H1 (cell line): Measurements from ENCODE around the gene BLOC1S4. TPM values are rescaled to one million over a fixed set of nuclear protein-coding genes. Genes with fewer than 3 reads are reported as not detected.

ENCODE experiments used
- CTCF ChIA-PET: fragments of 300-600 bp; sonication (Branson Sonifier 250); formaldehyde crosslinking; loops from one replicate; lab custom pipeline; 2021; ENCODE audit not compliant: partially characterized antibody; lab: Charles Lee
- POLR2A ChIA-PET: fragments of 300-600 bp; sonication (Branson Sonifier 250); formaldehyde crosslinking; loops from one replicate; lab custom pipeline; 2021; ENCODE audit warnings: inconsistent platforms; ENCODE audit not compliant: partially characterized antibody; lab: Charles Lee
- DNase-seq, 2 experiments: peaks; one replicate each; pipeline versions ENCODE4 v3.0.0 to v3.0.0-alpha.2; 2010 to 2022; ENCODE audit warnings: low spot score in 2 of 2, low read depth in 1 of 2, mixed read lengths in 1 of 2
- FAIRE-seq: peaks from 2 replicates; lab custom pipeline; 2011; peaks lifted over from hg19 to GRCh38; lab: Jason Lieb, UNC
- H2AFZ ChIP-seq: 2 replicates; pipeline ENCODE4 v1.8.1; 2012; ENCODE audit warnings: low read length, inconsistent platforms
- H2AK5ac ChIP-seq: 2 replicates; pipeline ENCODE4 v1.6.1; 2013; ENCODE audit warnings: low read depth, low read length
- H2BK120ac ChIP-seq: replicated peaks from 2 replicates; pipeline ENCODE3; 2013; ENCODE audit warnings: low read depth, low read length, inconsistent platforms
- H2BK12ac ChIP-seq: 2 replicates; pipeline ENCODE4 v1.6.1; 2013; ENCODE audit warnings: low read depth, low read length
- H2BK15ac ChIP-seq: 2 replicates; pipeline ENCODE4 v1.6.1; 2013; ENCODE audit warnings: low read length
- H2BK20ac ChIP-seq: 2 replicates; pipeline ENCODE4 v1.6.1; 2013; ENCODE audit warnings: low read length
- H2BK5ac ChIP-seq: 2 replicates; pipeline ENCODE4 v1.6.1; 2013; ENCODE audit warnings: low read depth, low read length
- H3K14ac ChIP-seq: 2 replicates; pipeline ENCODE4 v1.6.1; 2013; ENCODE audit warnings: inconsistent platforms; ENCODE audit not compliant: insufficient read length
- H3K18ac ChIP-seq: 2 replicates; pipeline ENCODE4 v1.6.1; 2013; ENCODE audit warnings: low read length; ENCODE audit errors: extremely low read depth
- H3K23ac ChIP-seq: 2 replicates; pipeline ENCODE4 v1.6.1; 2013; ENCODE audit warnings: inconsistent platforms; ENCODE audit not compliant: insufficient read length
- H3K23me2 ChIP-seq: 2 replicates; pipeline ENCODE4 v1.6.1; 2013; ENCODE audit warnings: low read depth, low read length
- H3K27ac ChIP-seq: 2 replicates; pipeline ENCODE4 v1.6.1; 2011; ENCODE audit warnings: low read depth, low read length, inconsistent platforms
- H3K27me3 ChIP-seq, 4 experiments: replicated peaks in 1 of 4; 1 replicate in 1 of 4; 2 replicates in 3 of 4; pipeline versions ENCODE4 v1.6.1 to v1.8.1; 2011 to 2013; ENCODE audit warnings: low read length in 3 of 4, mild to moderate bottlenecking in 3 of 4, inconsistent platforms in 2 of 4, mixed read lengths in 2 of 4, moderate library complexity in 1 of 4; ENCODE audit not compliant: control insufficient read depth in 3 of 4, insufficient read depth in 3 of 4; ENCODE audit errors: extremely low read depth in 1 of 4
- H3K36me3 ChIP-seq, 4 experiments: 2 replicates each; pipeline versions ENCODE4 v1.6.1 to v1.8.1; 2011 to 2013; ENCODE audit warnings: mild to moderate bottlenecking in 4 of 4, low read length in 3 of 4, moderate library complexity in 2 of 4, control low read depth in 1 of 4, inconsistent platforms in 1 of 4; ENCODE audit not compliant: insufficient read depth in 4 of 4, control insufficient read depth in 2 of 4
- H3K4ac ChIP-seq: replicated peaks from 2 replicates; pipeline ENCODE3; 2013; ENCODE audit warnings: low read length, low read depth, mixed read lengths, inconsistent platforms; ENCODE audit not compliant: insufficient read length
- H3K4me1 ChIP-seq, 4 experiments: replicated peaks in 1 of 4; 1 replicate in 1 of 4; 2 replicates in 3 of 4; pipeline versions ENCODE4 v1.6.1 to v1.8.1; 2011 to 2013; ENCODE audit warnings: low read length in 3 of 4, inconsistent platforms in 2 of 4, mixed read lengths in 1 of 4; ENCODE audit not compliant: insufficient read depth in 4 of 4, control insufficient read depth in 3 of 4
- H3K4me2 ChIP-seq, 2 experiments: 2 replicates each; pipeline versions ENCODE4 v1.6.1 to v1.8.1; 2011 to 2013; ENCODE audit warnings: low read depth in 2 of 2, low read length in 2 of 2, control low read depth in 1 of 2, inconsistent platforms in 1 of 2, mild to moderate bottlenecking in 1 of 2; ENCODE audit not compliant: insufficient read depth in 1 of 2
- H3K4me3 ChIP-seq, 4 experiments: fragments of 200-600, 300-600 bp in 1 of 4; sonication (generic), shearing (Covaris generic), sonication (Bioruptor Twin) in 1 of 4; 2 replicates each; pipeline versions ENCODE4 v1.5.1 to v1.8.1; 2011 to 2016; ENCODE audit warnings: low read length in 4 of 4, low read depth in 3 of 4, control low read depth in 2 of 4, inconsistent platforms in 2 of 4, mild to moderate bottlenecking in 2 of 4, mixed read lengths in 1 of 4, moderate library complexity in 1 of 4; ENCODE audit not compliant: insufficient read depth in 2 of 4; ENCODE audit errors: extremely low read depth in 1 of 4
- H3K56ac ChIP-seq: replicated peaks from 2 replicates; pipeline ENCODE3; 2013; ENCODE audit warnings: low read depth, mild to moderate bottlenecking, mixed read lengths, low read length, inconsistent platforms; ENCODE audit not compliant: insufficient read length
- H3K79me1 ChIP-seq: 2 replicates; pipeline ENCODE4 v1.6.1; 2013; ENCODE audit warnings: low read depth, low read length, control low read depth
- H3K79me2 ChIP-seq, 2 experiments: 2 replicates each; pipeline versions ENCODE4 v1.6.1 to v1.8.1; 2012 to 2013; ENCODE audit warnings: low read length in 2 of 2, mild to moderate bottlenecking in 2 of 2, inconsistent platforms in 1 of 2; ENCODE audit not compliant: insufficient read depth in 2 of 2, control insufficient read depth in 1 of 2
- H3K9ac ChIP-seq, 4 experiments: replicated peaks in 1 of 4; 1 replicate in 1 of 4; 2 replicates in 3 of 4; pipeline versions ENCODE4 v1.6.1 to v1.8.1; 2011 to 2013; ENCODE audit warnings: low read depth in 3 of 4, low read length in 3 of 4, control low read depth in 2 of 4, mild to moderate bottlenecking in 2 of 4, moderate library complexity in 2 of 4, inconsistent platforms in 1 of 4; ENCODE audit errors: extremely low read depth in 1 of 4
- H3K9me3 ChIP-seq, 2 experiments: 2 replicates each; pipeline versions ENCODE4 v1.6.1 to v1.8.1; 2012 to 2013; ENCODE audit warnings: mild to moderate bottlenecking in 2 of 2, moderate library complexity in 2 of 2, control low read depth in 1 of 2, inconsistent platforms in 1 of 2, low read depth in 1 of 2, low read length in 1 of 2, mixed read lengths in 1 of 2; ENCODE audit not compliant: insufficient read depth in 2 of 2
- H4K20me1 ChIP-seq, 2 experiments: replicated peaks in 1 of 2; 2 replicates each; pipeline versions ENCODE3 to v1.8.1; 2011 to 2013; ENCODE audit warnings: inconsistent platforms in 2 of 2, low read length in 2 of 2, mild to moderate bottlenecking in 1 of 2; ENCODE audit not compliant: insufficient read depth in 2 of 2, control insufficient read depth in 1 of 2
- H4K5ac ChIP-seq: 2 replicates; pipeline ENCODE4 v1.6.1; 2013; ENCODE audit warnings: low read length, low read depth, mixed read lengths, inconsistent platforms; ENCODE audit not compliant: insufficient read length
- H4K8ac ChIP-seq: 2 replicates; pipeline ENCODE4 v1.8.0; 2013; ENCODE audit warnings: mild to moderate bottlenecking, moderate library complexity, low read length, inconsistent platforms; ENCODE audit not compliant: insufficient read depth; ENCODE audit errors: extremely low read depth
- H4K91ac ChIP-seq: replicated peaks from 2 replicates; pipeline ENCODE3; 2013; ENCODE audit warnings: low read length, mixed read lengths, inconsistent platforms; ENCODE audit not compliant: insufficient read length
- JUN ChIP-seq: IDR thresholded peaks from 2 replicates; pipeline ENCODE4 v1.6.1; 2011; ENCODE audit warnings: low read depth, mild to moderate bottlenecking, improper control_type of control experiment, low read length
- JUND ChIP-seq: IDR thresholded peaks from 2 replicates; pipeline ENCODE4 v1.6.1; 2011; ENCODE audit warnings: mild to moderate bottlenecking, improper control_type of control experiment, low read length
- POLR2AphosphoS5 ChIP-seq: IDR thresholded peaks from 2 replicates; pipeline ENCODE4 v1.6.1; 2011; ENCODE audit warnings: low read depth, low read length
- RFX5 ChIP-seq: IDR thresholded peaks from 2 replicates; pipeline ENCODE4 v1.6.1; 2011; ENCODE audit warnings: low read depth, low read length, improper control_type of control experiment, borderline replicate concordance
- TAF1 ChIP-seq: IDR thresholded peaks from 2 replicates; pipeline ENCODE4 v1.6.1; 2011; ENCODE audit warnings: mild to moderate bottlenecking, low read depth, low read length
- ZNF274 ChIP-seq: IDR thresholded peaks from 2 replicates; pipeline ENCODE4 v1.7.0; 2012; ENCODE audit warnings: low read length, borderline replicate concordance; ENCODE audit errors: extremely low read depth
- WGBS, 2 experiments: shearing (Covaris generic) in 1 of 2; methylation state at CpG; one replicate each; pipeline versions ENCODE4 v1.1.6 to v1.1.7; 2013 to 2015; ENCODE audit warnings: low lambda C conversion rate in 2 of 2, mixed read lengths in 2 of 2, inconsistent platforms in 1 of 2, low coverage in 1 of 2, missing lambda C conversion rate in 1 of 2; ENCODE audit not compliant: insufficient replicate concordance in 2 of 2, insufficient coverage in 1 of 2, insufficient read length in 1 of 2; ENCODE audit errors: extremely low coverage in 1 of 2, missing lambda C conversion rate in 1 of 2; 5-methylcytosine and 5-hydroxymethylcytosine counted together
- polyA plus RNA-seq, 7 experiments: library from polyadenylated mRNA; depleted of rRNA in 3 of 7; stranded (reverse) in 5 of 7; unstranded in 2 of 7; fragments of >200 nt in 5 of 7; fragments of 200-250 nt in 2 of 7; gene quantifications; 1 replicate in 5 of 7; 2 replicates in 1 of 7; 4 replicates in 1 of 7; pipeline versions ENCODE4 v1.2.1 to v1.2.3, GENCODE V29; 2011 to 2013; ENCODE audit warnings: missing spikeins in 2 of 7, mixed read lengths in 2 of 7
- total RNA-seq: library from RNA; stranded (reverse); fragmentation: NEBNext Ultra II Directional; extraction: Animal tissue kit (Norgen Biotek cat#: 25700); gene quantifications from 2 replicates; pipeline ENCODE4 v1.2.1, GENCODE V29; 2021
- TF ChIP-seq, protein P1 (sequence below): IDR thresholded peaks from 2 replicates; pipeline ENCODE4 v1.6.1; 2012; ENCODE audit warnings: inconsistent platforms
- TF ChIP-seq, protein P2 (sequence below): IDR thresholded peaks from 2 replicates; pipeline ENCODE4 v1.6.1; 2012; ENCODE audit warnings: inconsistent platforms

Gene BLOC1S4
- total and polyA plus RNA-seq, 2 of the 8 experiments (the other 6 are each of a cell fraction or from before 2014, with no cell fraction given), result 19.1 to 27.8 TPM

DNA sequence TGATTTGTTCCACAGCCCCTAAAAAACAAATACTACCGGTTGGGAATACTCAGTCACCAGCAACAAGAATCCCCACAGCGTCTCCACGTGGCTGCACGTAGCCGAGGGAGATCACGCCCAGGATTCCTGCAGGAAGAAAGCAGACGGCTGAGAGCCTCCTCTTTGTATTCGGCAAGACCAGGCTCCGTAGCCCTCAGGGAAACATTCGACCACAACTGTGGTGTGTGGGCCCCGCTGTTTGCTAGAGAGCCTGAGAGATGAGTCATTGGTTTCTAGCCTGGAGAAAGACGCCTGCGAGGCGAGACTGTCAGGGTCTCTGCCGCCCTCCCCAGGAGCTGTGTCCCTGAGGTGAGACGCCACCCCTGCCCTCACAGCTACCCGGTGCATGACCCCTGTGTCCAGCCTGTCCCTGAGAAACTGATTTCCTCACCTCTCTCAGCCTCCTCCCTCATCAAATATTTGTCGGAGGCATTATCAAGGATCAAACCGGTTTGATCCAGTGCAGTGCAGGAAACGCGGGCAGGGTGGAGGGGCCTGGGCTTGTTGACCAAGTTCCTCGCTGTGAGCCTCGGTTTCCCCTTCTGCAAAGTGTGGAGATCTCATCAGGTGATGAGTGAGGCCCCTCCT is 27.0 kb upstream of the BLOC1S4 start:
- WGBS, 2 experiments, result 79% methylated on average over 22 of the region's 23 CpGs; no CpG with 5 or more reads in 1 of the 2 experiments
- CTCF ChIA-PET, result interaction anchor here (0.8 to 6.6 kb wide), 8 partner anchors 9 to 469 kb away, joined by 3 to 59 read pairs (median 4); partner anchors contain the start of gene BLOC1S4

More for the DNA sequence above, 27.0 kb upstream of the BLOC1S4 start:
- Histone ChIP-seq H3K9me3 (peaks cover 0 to 4% of the 10 kb centered on the region in 2 experiments; a peak in 2 of 4 replicates), H4K20me1 (no peaks in the 10 kb centered on the region), H3K18ac (peak overlapping the region; percentile 78), H2BK5ac (peak overlapping the region; percentile 93), H3K4ac (peak overlapping the region; percentile 65), H3K56ac (no peak overlapping the region), H3K27ac (0 out of 2 replicates have a peak overlapping the region, but pooled peaks have one; percentile 10), H3K27me3 (0 out of 7 replicates have a peak, but pooled peaks cover 0 to 2% (median 0%) of the 10 kb centered on the region in 4 experiments), H3K79me1 (peaks cover 4% of the 10 kb centered on the region), H3K36me3 (no peaks in the 10 kb centered on the region), H4K91ac (peak overlapping the region; percentile 92), H3K4me1 (peaks cover 0 to 20% (median 16%) of the 10 kb centered on the region in 4 experiments; a peak in 6 of 7 replicates), H4K8ac (peak overlapping the region; percentile 88), H2BK12ac (peak overlapping the region; percentile 98), H3K9ac (no peak overlapping the region; a peak in 1 of 7 replicates), H3K79me2 (no peaks in the 10 kb centered on the region), H3K23me2 (no peaks in the 10 kb centered on the region; the same call in 1 of the 2 replicates), H2BK120ac (no peak overlapping the region), H4K5ac (peak overlapping the region; percentile 12), H2BK20ac (peak overlapping the region; percentile 80), H3K14ac (no peak overlapping the region), H3K23ac (no peak overlapping the region), H3K4me3 (no peak overlapping the region), H3K4me2 (0 out of 4 replicates have a peak overlapping the region, but pooled peaks of 1 of the 2 experiments have one; percentile 13), H2AFZ (0 out of 2 replicates have a peak overlapping the region, but pooled peaks have one; percentile 60), H2BK15ac (peak overlapping the region; percentile 92), H2AK5ac (0 out of 2 replicates have a peak overlapping the region, but pooled peaks have one; percentile 86)
- POLR2A ChIA-PET, result interaction anchor here (1.3 to 1.5 kb wide), 3 partner anchors 8 to 16 kb away, joined by 3 to 7 read pairs (median 4); no protein-coding TSS in a partner anchor
- FAIRE-seq (no peak), DNase-seq (peak in 1 of 2 experiments; percentile 55)
- TF ChIP-seq TAF1 (no peak), JUN (0 out of 2 replicates have a peak, but pooled peaks have one; percentile 32), JUND (peak; percentile 41; the same call in 1 of the 2 replicates), RFX5 (no peak), POLR2AphosphoS5 (no peak), ZNF274 (no peak)
- TF ChIP-seq, protein P1, sequence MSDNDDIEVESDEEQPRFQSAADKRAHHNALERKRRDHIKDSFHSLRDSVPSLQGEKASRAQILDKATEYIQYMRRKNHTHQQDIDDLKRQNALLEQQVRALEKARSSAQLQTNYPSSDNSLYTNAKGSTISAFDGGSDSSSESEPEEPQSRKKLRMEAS, result peak; percentile 85
- TF ChIP-seq, protein P2, sequence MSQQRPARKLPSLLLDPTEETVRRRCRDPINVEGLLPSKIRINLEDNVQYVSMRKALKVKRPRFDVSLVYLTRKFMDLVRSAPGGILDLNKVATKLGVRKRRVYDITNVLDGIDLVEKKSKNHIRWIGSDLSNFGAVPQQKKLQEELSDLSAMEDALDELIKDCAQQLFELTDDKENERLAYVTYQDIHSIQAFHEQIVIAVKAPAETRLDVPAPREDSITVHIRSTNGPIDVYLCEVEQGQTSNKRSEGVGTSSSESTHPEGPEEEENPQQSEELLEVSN, result peak; percentile 81
